PFSK-1 (cell line): ENCODE results near the gene PRPF18.

Experiments
- SIN3A ChIP-seq: IDR thresholded peaks from 2 replicates; pipeline ENCODE4 v1.6.1; 2012; ENCODE audit warnings: mild to moderate bottlenecking, low read length, moderate library complexity, borderline replicate concordance; ENCODE audit not compliant: insufficient read depth
- TAF1 ChIP-seq: IDR thresholded peaks from 2 replicates; pipeline ENCODE4 v1.6.1; 2012; ENCODE audit warnings: low read length, control low read depth, borderline replicate concordance; ENCODE audit not compliant: insufficient read depth

DNA sequence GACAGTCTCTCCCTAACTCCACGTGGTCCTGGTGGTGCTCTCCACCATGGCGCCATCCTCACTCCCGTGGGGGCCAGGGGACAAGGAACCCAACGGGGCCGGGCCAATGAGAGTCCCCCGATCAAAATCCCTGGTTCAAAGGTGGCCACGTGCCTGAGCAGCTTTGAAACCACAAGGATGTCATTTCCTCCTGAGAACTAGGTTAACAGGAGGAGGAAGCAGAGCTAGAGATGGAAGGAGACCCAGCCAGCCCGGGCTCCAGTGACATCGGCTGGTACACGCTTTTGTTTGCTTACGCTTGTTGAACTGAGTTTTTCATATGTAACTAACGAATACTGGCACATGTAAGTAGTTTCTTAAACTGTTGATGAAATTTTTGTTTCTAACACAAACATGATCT, 61.7 kb downstream of the PRPF18 start:
- TF ChIP-seq SIN3A: no peak
- no peak for TF ChIP-seq TAF1
